Fibroblast of the aortic adventitia (primary cell): Measurements from ENCODE around the gene ITGA11. TPM values are rescaled to one million over a fixed set of nuclear protein-coding genes. Genes with fewer than 3 reads are reported as not detected.

ENCODE experiments used
- DNase-seq: peaks from one replicate; pipeline ENCODE4 v3.0.0-alpha.2; 2010; ENCODE audit warnings: low read depth
- H3K4me3 ChIP-seq: 2 replicates; pipeline ENCODE4 v1.5.1; 2011; ENCODE audit warnings: low read depth, mild to moderate bottlenecking, control low read depth, low read length, moderate library complexity
- total RNA-seq: library from RNA; depleted of rRNA; stranded (reverse); fragments of >200 nt; gene quantifications from 2 replicates; pipeline ENCODE4 v1.2.3, GENCODE V29; 2012; ENCODE audit warnings: low replicate concordance
- TF ChIP-seq, protein P1 (sequence below): IDR thresholded peaks from 2 replicates; pipeline ENCODE4 v1.5.1; 2011; ENCODE audit warnings: mild to moderate bottlenecking, low read length, control low read depth, inconsistent platforms; ENCODE audit not compliant: insufficient read depth

ITGA11 gene
- total RNA-seq, 1 donor = 81.1 TPM

DNA sequence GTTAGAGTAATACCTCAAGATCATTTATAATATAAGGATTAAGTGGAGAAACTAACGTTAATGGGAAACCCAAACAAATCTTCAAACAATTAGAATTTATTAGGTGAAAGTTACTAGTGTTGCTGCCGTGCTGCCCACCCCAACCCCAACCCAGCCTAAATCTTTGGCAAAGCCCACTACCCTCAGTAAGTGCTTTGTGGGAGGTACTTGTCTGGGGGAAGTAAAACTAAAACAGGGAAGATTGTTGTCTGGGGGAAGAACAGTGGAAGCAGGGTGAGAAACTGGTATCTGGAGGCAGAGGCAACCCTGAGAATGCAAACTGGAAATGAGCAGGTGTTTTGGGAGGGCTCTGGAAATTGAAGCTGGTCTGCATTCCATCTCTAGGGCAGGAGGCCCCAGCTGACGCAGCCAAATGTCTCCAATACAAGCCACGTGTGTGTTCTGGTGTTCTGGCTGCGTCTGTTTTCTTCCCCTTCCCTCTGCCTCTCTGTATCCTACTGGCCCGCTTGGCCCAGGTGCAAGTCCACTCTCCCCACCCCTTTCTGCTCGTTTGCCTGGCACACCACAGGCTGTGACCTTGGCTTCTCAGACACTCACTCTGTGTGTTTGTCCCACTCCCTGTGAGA is 121.7 kb downstream of the ITGA11 start:
- TF ChIP-seq, protein P1, sequence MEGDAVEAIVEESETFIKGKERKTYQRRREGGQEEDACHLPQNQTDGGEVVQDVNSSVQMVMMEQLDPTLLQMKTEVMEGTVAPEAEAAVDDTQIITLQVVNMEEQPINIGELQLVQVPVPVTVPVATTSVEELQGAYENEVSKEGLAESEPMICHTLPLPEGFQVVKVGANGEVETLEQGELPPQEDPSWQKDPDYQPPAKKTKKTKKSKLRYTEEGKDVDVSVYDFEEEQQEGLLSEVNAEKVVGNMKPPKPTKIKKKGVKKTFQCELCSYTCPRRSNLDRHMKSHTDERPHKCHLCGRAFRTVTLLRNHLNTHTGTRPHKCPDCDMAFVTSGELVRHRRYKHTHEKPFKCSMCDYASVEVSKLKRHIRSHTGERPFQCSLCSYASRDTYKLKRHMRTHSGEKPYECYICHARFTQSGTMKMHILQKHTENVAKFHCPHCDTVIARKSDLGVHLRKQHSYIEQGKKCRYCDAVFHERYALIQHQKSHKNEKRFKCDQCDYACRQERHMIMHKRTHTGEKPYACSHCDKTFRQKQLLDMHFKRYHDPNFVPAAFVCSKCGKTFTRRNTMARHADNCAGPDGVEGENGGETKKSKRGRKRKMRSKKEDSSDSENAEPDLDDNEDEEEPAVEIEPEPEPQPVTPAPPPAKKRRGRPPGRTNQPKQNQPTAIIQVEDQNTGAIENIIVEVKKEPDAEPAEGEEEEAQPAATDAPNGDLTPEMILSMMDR = no peak
- no peak for DNase-seq
- no peak overlapping the region for H3K4me3 ChIP-seq

DNA sequence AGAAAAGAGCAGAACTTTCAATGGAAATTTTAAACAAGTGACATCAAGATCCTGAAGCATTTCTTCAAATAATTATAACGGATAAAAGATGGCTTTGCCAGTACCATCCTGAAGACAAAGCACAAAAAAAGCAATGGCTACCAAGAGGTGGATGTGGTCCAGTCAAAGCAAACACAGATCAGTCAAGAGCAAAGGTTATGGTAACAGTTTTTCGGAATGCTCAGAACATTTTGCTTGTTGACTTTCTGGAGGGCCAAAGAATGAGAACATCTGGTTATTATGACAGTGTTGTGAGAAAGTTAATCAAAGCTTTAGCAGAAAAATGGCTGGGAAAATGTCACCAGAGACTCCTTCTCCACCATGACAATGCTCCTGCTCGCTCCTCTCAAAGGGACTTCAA is 122.9 kb downstream of the ITGA11 start:
- H3K4me3 ChIP-seq = no peak overlapping the region
- TF ChIP-seq, protein P1 = no peak
- no peak for DNase-seq

GRCh38 chr15:68307131-68307928 is 124.6 kb downstream of the ITGA11 start:
- TF ChIP-seq, protein P1 = no peak
- H3K4me3 ChIP-seq = no peak overlapping the region
- DNase-seq = no peak

- H3K4me3 ChIP-seq = no peak overlapping the region
- TF ChIP-seq, protein P1 = no peak
- no peak for DNase-seq
These were observed 126.5 kb downstream of the ITGA11 start for GRCh38 chr15:68305420-68305871.

- no peak for DNase-seq
- TF ChIP-seq, protein P1 = no peak
These were observed 127.2 kb downstream of the ITGA11 start for GRCh38 chr15:68304589-68305337.

DNA sequence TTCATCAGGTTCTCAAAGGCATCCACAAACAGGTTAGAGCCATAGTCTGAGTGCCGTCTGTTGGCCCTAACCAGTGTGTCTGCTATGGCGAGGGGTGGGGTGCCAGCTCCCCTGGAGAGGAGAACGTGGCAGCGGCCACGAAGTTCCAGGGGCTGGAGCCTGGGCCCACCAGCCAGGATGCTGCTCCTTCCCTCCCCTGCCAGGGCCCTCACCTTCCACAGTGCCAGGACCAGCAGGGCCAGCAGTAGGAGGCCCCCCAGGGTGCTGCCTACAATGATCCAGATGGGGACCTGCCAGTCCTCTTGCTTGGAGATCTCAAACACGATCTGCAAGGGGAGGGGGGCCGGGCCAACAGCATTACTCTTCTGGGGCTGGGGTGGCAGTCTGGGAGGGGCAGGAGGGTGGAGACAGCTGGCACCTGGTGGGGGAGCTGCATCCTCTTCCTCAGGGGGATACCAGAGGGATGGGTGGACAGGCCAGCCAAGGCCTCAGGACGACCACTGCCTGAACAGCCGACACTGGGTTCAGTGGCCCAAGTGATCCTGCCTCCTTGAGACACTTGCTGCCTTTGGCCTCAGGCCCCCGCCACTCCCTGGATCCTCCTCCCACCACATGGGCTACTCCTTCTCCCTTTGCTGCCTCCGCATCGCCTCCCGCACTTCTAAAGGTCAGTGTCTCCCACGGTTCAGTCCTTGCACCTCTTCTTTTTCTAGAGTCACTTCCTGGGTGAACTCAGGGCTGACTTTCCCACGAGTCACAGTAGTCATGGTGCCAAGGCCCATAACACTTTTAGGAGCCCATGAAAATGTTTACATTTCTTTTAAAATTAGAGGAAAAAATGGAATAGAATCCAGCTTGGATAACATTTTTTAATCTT is 128.2 kb downstream of the ITGA11 start:
- TF ChIP-seq, protein P1 = no peak
- no peak overlapping the region for H3K4me3 ChIP-seq

More at GRCh38 chr15:68304589-68305337, 127.2 kb downstream of the ITGA11 start:
- no peak overlapping the region for H3K4me3 ChIP-seq

More for the DNA sequence above, 128.2 kb downstream of the ITGA11 start:
- DNase-seq = no peak
